Gastroesophageal sphincter (tissue), 4 donors: ENCODE measurements around the gene ALKBH5. TPM values are rescaled to one million over a fixed set of nuclear protein-coding genes. Genes with fewer than 3 reads are reported as not detected.

ENCODE experiments used
- ATAC-seq: fragments of 150-250 bp; one replicate; pipeline ENCODE4 v1.9.1; 2016; ENCODE audit warnings: mild to moderate bottlenecking, moderate library complexity
- H3K27ac ChIP-seq, 4 donors: fragments of 200-600 bp; sonication (generic) in 3 of 4; 1 replicate in 3 of 4; 2 replicates in 1 of 4; pipeline ENCODE4 v1.5.1; 2016 to 2019
- H3K27me3 ChIP-seq: fragments of 200-600 bp; sonication (generic); one replicate; pipeline ENCODE4 v1.5.1; 2019
- H3K36me3 ChIP-seq, 2 donors: fragments of 200-600 bp; sonication (generic); one replicate each; pipeline ENCODE4 v1.5.1; 2019; ENCODE audit warnings: control low read depth in 1 of 2
- H3K4me1 ChIP-seq, 3 donors: fragments of 200-600 bp; sonication (generic); 1 replicate in 2 of 3; 2 replicates in 1 of 3; pipeline ENCODE4 v1.5.1; 2016 to 2019; ENCODE audit warnings: control low read depth in 2 of 3
- H3K4me3 ChIP-seq, 2 donors: fragments of 200-600 bp; sonication (generic); one replicate each; pipeline ENCODE4 v1.5.1; 2019; ENCODE audit warnings: mild to moderate bottlenecking in 1 of 2, moderate library complexity in 1 of 2
- H3K9me3 ChIP-seq, 3 donors: fragments of 200-600 bp; sonication (generic); one replicate each; pipeline ENCODE4 v1.5.1; 2017 to 2019; ENCODE audit warnings: control low read depth in 2 of 3
- CTCF ChIP-seq, 4 experiments: fragments of 200-600 bp in 2 of 4; fragments of 450-650 bp in 2 of 4; sonication (generic) in 1 of 4; IDR thresholded peaks; one replicate each; pipeline ENCODE4 v1.5.1; 2017 to 2019; ENCODE audit warnings: antibody characterized with exemption in 4 of 4, mild to moderate bottlenecking in 2 of 4, moderate library complexity in 2 of 4
- EP300 ChIP-seq: sonication (generic); formaldehyde crosslinking; IDR thresholded peaks from one replicate; pipeline ENCODE4 v1.6.1; 2017; ENCODE audit warnings: antibody characterized with exemption, mild to moderate bottlenecking
- POLR2A ChIP-seq, 2 donors: fragments of 450-650 bp; IDR thresholded peaks; one replicate each; pipeline ENCODE4 v1.6.1; 2017; ENCODE audit warnings: antibody characterized with exemption in 2 of 2, mild to moderate bottlenecking in 2 of 2, moderate library complexity in 1 of 2
- POLR2AphosphoS5 ChIP-seq: sonication (generic); formaldehyde crosslinking; IDR thresholded peaks from one replicate; pipeline ENCODE4 v1.6.1; 2017; ENCODE audit warnings: antibody characterized with exemption
- WGBS, 2 donors: methylation state at CpG; one replicate each; pipeline ENCODE4 v1.1.5; 2018; ENCODE audit warnings: low coverage in 1 of 2; 5-methylcytosine and 5-hydroxymethylcytosine counted together
- total RNA-seq, 4 donors: library from RNA; depleted of rRNA; stranded (reverse); fragments of >200 nt; gene quantifications; one replicate each; pipeline ENCODE4 v1.1.0, GENCODE V29; 2016

The ALKBH5 gene
- total RNA-seq, 4 donors from 2014 or later, result 123 to 207 (median 131) TPM

- Histone ChIP-seq H3K27me3 (no peaks in the 10 kb centered on the region), H3K27ac (no peak overlapping the region), H3K36me3 (peaks cover 0 to 7% of the 10 kb centered on the region in 2 donors), H3K4me1 (peaks cover 0 to 37% (median 15%) of the 10 kb centered on the region in 3 donors), H3K4me3 (no peak overlapping the region), H3K9me3 (no peaks in the 10 kb centered on the region)
- TF ChIP-seq CTCF (IDR thresholded peaks at IDR 0.05) (no peak), EP300 (no peak), POLR2A (IDR thresholded peaks at IDR 0.05) (no peak), POLR2AphosphoS5 (no peak)
- WGBS, 2 donors, result no CpG with 5 or more reads among the region's 5 CpGs
- ATAC-seq, result no peak
Measured at GRCh38 chr17:18227635-18228034, 44.0 kb downstream of the ALKBH5 start.

GRCh38 chr17:18228176-18228682, 44.6 kb downstream of the ALKBH5 start:
- H3K27ac ChIP-seq, result no peak overlapping the region
- H3K4me1 ChIP-seq, result peaks cover 0 to 37% (median 15%) of the 10 kb centered on the region in 3 donors
- ATAC-seq, result no peak
- TF ChIP-seq POLR2AphosphoS5 (no peak), EP300 (no peak), POLR2A (IDR thresholded peaks at IDR 0.05) (no peak), CTCF (IDR thresholded peaks at IDR 0.05) (no peak)
- H3K9me3 ChIP-seq, result no peaks in the 10 kb centered on the region
- no peaks in the 10 kb centered on the region for H3K27me3 ChIP-seq
- peaks cover 0 to 13% of the 10 kb centered on the region in 2 donors for H3K36me3 ChIP-seq
- WGBS, 2 donors, result 82 to 93% methylated on average over 6 to 7 of the region's 10 CpGs
- H3K4me3 ChIP-seq, result no peak overlapping the region

GRCh38 chr17:18229254-18229653, 45.6 kb downstream of the ALKBH5 start:
- Histone ChIP-seq H3K27ac (no peak overlapping the region), H3K27me3 (no peaks in the 10 kb centered on the region), H3K36me3 (peaks cover 0 to 23% of the 10 kb centered on the region in 2 donors), H3K9me3 (no peaks in the 10 kb centered on the region), H3K4me1 (peaks cover 0 to 37% (median 12%) of the 10 kb centered on the region in 3 donors), H3K4me3 (no peak overlapping the region)
- 60% methylated on average over 2 of the region's 4 CpGs; no CpG with 5 or more reads in 1 of the 2 donors for WGBS, 2 donors
- ATAC-seq, result no peak
- no peak for TF ChIP-seq POLR2A (IDR thresholded peaks at IDR 0.05)
- TF ChIP-seq POLR2AphosphoS5, result no peak
- no peak for TF ChIP-seq EP300
- no peak for TF ChIP-seq CTCF (IDR thresholded peaks at IDR 0.05)

- Histone ChIP-seq H3K9me3 (no peaks in the 10 kb centered on the region), H3K27me3 (no peaks in the 10 kb centered on the region), H3K27ac (no peak overlapping the region), H3K4me1 (peaks cover 0 to 32% (median 12%) of the 10 kb centered on the region in 3 donors), H3K4me3 (no peak overlapping the region), H3K36me3 (peaks cover 0 to 28% of the 10 kb centered on the region in 2 donors)
- ATAC-seq, result no peak
- WGBS, 2 donors, result 60% methylated on average over 1 of the region's 7 CpGs; no CpG with 5 or more reads in 1 of the 2 donors
- no peak for TF ChIP-seq POLR2A (IDR thresholded peaks at IDR 0.05)
- no peak for TF ChIP-seq CTCF (IDR thresholded peaks at IDR 0.05)
- no peak for TF ChIP-seq EP300
- TF ChIP-seq POLR2AphosphoS5, result no peak
Measured at GRCh38 chr17:18229771-18230170, 46.1 kb downstream of the ALKBH5 start.
